SK-N-SH (cell line): Measurements from ENCODE around the gene ALDH18A1. TPM values are rescaled to one million over a fixed set of nuclear protein-coding genes. Genes with fewer than 3 reads are reported as not detected.

Experiments used
- CTCF ChIA-PET: fragments of 300-600, 350-600 bp; formaldehyde crosslinking; extraction: SDS; loops from one replicate; lab custom pipeline; 2021; lab: Yijun Ruan, JAX
- POLR2A ChIA-PET: fragments of 350-600 bp; sonication (Branson Sonifier 250); formaldehyde crosslinking; extraction: SDS; loops from one replicate; lab custom pipeline; 2020; ENCODE audit warnings: antibody characterized with exemption, inconsistent platforms; lab: Yijun Ruan, JAX
- DNase-seq: peaks from one replicate; pipeline ENCODE4 v3.0.0; 2012
- H2AFZ ChIP-seq: fragments of 200-600 bp; sonication (generic); 2 replicates; pipeline ENCODE4 v1.8.1; 2016; ENCODE audit warnings: antibody characterized with exemption, mild to moderate bottlenecking, low read depth
- H3F3A ChIP-seq: fragments of 200-600 bp; sonication (generic); replicated peaks from 2 replicates; pipeline ENCODE3; 2016; ENCODE audit warnings: antibody characterized with exemption, mild to moderate bottlenecking; ENCODE audit not compliant: insufficient read depth
- H3K27ac ChIP-seq, 2 experiments: fragments of 200-500 bp in 1 of 2; fragments of 200-600 bp in 1 of 2; sonication (Bioruptor generic) in 1 of 2; sonication (generic), shearing (Covaris generic) in 1 of 2; 2 replicates each; pipeline versions ENCODE4 v1.5.1 to v1.6.1; 2014 to 2016; ENCODE audit warnings: low read depth in 2 of 2, inconsistent platforms in 1 of 2, low read length in 1 of 2, mild to moderate bottlenecking in 1 of 2, mixed read lengths in 1 of 2
- H3K27me3 ChIP-seq: fragments of 200-600 bp; sonication (generic), shearing (Covaris generic); 2 replicates; pipeline ENCODE4 v1.6.1; 2016; ENCODE audit warnings: mixed run types; ENCODE audit not compliant: insufficient read depth
- H3K36me3 ChIP-seq, 2 experiments: fragments of 200-500 bp in 1 of 2; fragments of 200-600 bp in 1 of 2; sonication (Bioruptor generic) in 1 of 2; sonication (generic) in 1 of 2; replicated peaks in 1 of 2; 2 replicates each; pipeline versions ENCODE3 to v1.5.1; 2014 to 2016; ENCODE audit warnings: low read length in 1 of 2, mild to moderate bottlenecking in 1 of 2; ENCODE audit not compliant: insufficient read depth in 2 of 2, control insufficient read depth in 1 of 2
- H3K4me1 ChIP-seq, 2 experiments: fragments of 200-500 bp in 1 of 2; fragments of 200-600 bp in 1 of 2; sonication (Bioruptor generic) in 1 of 2; sonication (generic), shearing (Covaris generic) in 1 of 2; 2 replicates each; pipeline versions ENCODE4 v1.5.1 to v1.6.1; 2014 to 2016; ENCODE audit warnings: low read depth in 1 of 2, low read length in 1 of 2, mixed run types in 1 of 2; ENCODE audit not compliant: insufficient read depth in 2 of 2, control insufficient read depth in 1 of 2
- H3K4me2 ChIP-seq: fragments of 200-600 bp; sonication (generic), shearing (Covaris generic); 2 replicates; pipeline ENCODE4 v1.6.1; 2017; ENCODE audit warnings: mixed run types
- H3K4me3 ChIP-seq, 2 experiments: fragments of 200-500 bp in 1 of 2; fragments of 200-600 bp in 1 of 2; sonication (Bioruptor generic) in 1 of 2; sonication (generic), shearing (Covaris generic) in 1 of 2; 2 replicates each; pipeline versions ENCODE4 v1.5.1 to v1.8.1; 2014 to 2016; ENCODE audit warnings: low read depth in 2 of 2, inconsistent platforms in 1 of 2, low read length in 1 of 2, mild to moderate bottlenecking in 1 of 2, mixed read lengths in 1 of 2, moderate library complexity in 1 of 2
- H3K79me2 ChIP-seq: fragments of 200-600 bp; sonication (generic); 2 replicates; pipeline ENCODE4 v1.8.1; 2017; ENCODE audit warnings: mild to moderate bottlenecking; ENCODE audit not compliant: insufficient read depth
- H3K9ac ChIP-seq: fragments of 200-600 bp; sonication (generic); 2 replicates; pipeline ENCODE4 v1.6.1; 2017; ENCODE audit warnings: mixed run types
- H3K9me2 ChIP-seq: fragments of 200-600 bp; sonication (generic); 2 replicates; pipeline ENCODE4 v1.6.1; 2017; ENCODE audit warnings: mixed run types
- H3K9me3 ChIP-seq: fragments of 200-600 bp; sonication (generic); 2 replicates; pipeline ENCODE4 v1.6.1; 2017; ENCODE audit warnings: mixed run types, mild to moderate bottlenecking, moderate library complexity
- H4K20me1 ChIP-seq: fragments of 200-600 bp; sonication (generic); 2 replicates; pipeline ENCODE4 v1.6.1; 2017; ENCODE audit warnings: mild to moderate bottlenecking, mixed run types; ENCODE audit not compliant: insufficient read depth
- CHD2 ChIP-seq: fragments of 150-350 bp; IDR thresholded peaks from 2 replicates; pipeline ENCODE4 v1.6.1; 2018; ENCODE audit warnings: low read length; ENCODE audit not compliant: partially characterized antibody
- EP300 ChIP-seq, 2 experiments: IDR thresholded peaks; 2 replicates each; pipeline versions ENCODE4 v1.4.0 to v1.6.1; 2012; ENCODE audit warnings: borderline replicate concordance in 1 of 2, low read depth in 1 of 2, low read length in 1 of 2
- FOSL2 ChIP-seq: IDR thresholded peaks from 2 replicates; pipeline ENCODE4 v1.4.0; 2012; ENCODE audit warnings: low read depth, mild to moderate bottlenecking, moderate library complexity, borderline replicate concordance
- FOXJ3 ChIP-seq: sonication (generic); formaldehyde crosslinking; IDR thresholded peaks from 2 replicates; pipeline ENCODE4 v1.5.1; 2020; ENCODE audit warnings: mild to moderate bottlenecking, missing genetic modification reagents
- GABPA ChIP-seq: IDR thresholded peaks from 2 replicates; pipeline ENCODE4 v1.4.0; 2012; ENCODE audit warnings: low read depth, mild to moderate bottlenecking
- MAX ChIP-seq: IDR thresholded peaks from 2 replicates; pipeline ENCODE4 v1.4.0; 2012; ENCODE audit warnings: low read depth
- MXI1 ChIP-seq: IDR thresholded peaks from 2 replicates; pipeline ENCODE4 v1.6.1; 2012; ENCODE audit warnings: mild to moderate bottlenecking, low read depth, low read length, improper control_type of control experiment
- NRF1 ChIP-seq: IDR thresholded peaks from 2 replicates; pipeline ENCODE4 v1.6.1; 2012; ENCODE audit warnings: low read depth, mild to moderate bottlenecking, low read length
- PBX3 ChIP-seq: IDR thresholded peaks from 2 replicates; pipeline ENCODE4; 2012
- POLR2AphosphoS5 ChIP-seq: IDR thresholded peaks from 2 replicates; pipeline ENCODE4 v1.6.1; 2012; ENCODE audit warnings: low read depth, low read length
- SIN3A ChIP-seq: IDR thresholded peaks from 2 replicates; pipeline ENCODE4 v1.6.1; 2012; ENCODE audit warnings: low read depth, mild to moderate bottlenecking, low read length, moderate library complexity, borderline replicate concordance
- TAF1 ChIP-seq: IDR thresholded peaks from 2 replicates; pipeline ENCODE4 v1.6.1; 2012; ENCODE audit warnings: low read depth, mild to moderate bottlenecking, low read length, moderate library complexity, borderline replicate concordance
- TEAD4 ChIP-seq: IDR thresholded peaks from 2 replicates; pipeline ENCODE4 v1.4.0; 2012; ENCODE audit warnings: mild to moderate bottlenecking, borderline replicate concordance; ENCODE audit not compliant: insufficient read depth
- USF1 ChIP-seq: IDR thresholded peaks from 2 replicates; pipeline ENCODE4 v1.4.0; 2012; ENCODE audit warnings: low read depth, borderline replicate concordance
- ZBTB33 ChIP-seq: IDR thresholded peaks from 2 replicates; pipeline ENCODE4 v1.4.0; 2012; ENCODE audit warnings: low read depth, borderline replicate concordance
- WGBS: methylation state at CpG from one replicate; pipeline ENCODE4 v1.1.6; 2017; ENCODE audit warnings: low lambda C conversion rate; 5-methylcytosine and 5-hydroxymethylcytosine counted together
- polyA plus RNA-seq, 3 experiments: library from polyadenylated mRNA; depleted of rRNA; stranded (reverse); fragments of >200 nt; gene quantifications; 2 replicates each; pipeline ENCODE4 v1.2.3, GENCODE V29; 2012

ALDH18A1 gene
- 59.5 and 75.0 TPM in 2 replicates for polyA plus RNA-seq (2012; rRNA removed)
- polyA plus RNA-seq (2012; cell fraction: cytosol; rRNA removed) = 56.7 and 58.2 TPM in 2 replicates
- 45.0 and 71.3 TPM in 2 replicates for polyA plus RNA-seq (2012; cell fraction: nucleus; rRNA removed)

- Histone ChIP-seq H3K27ac (peak within 1 kb of the TSS; percentile 47 to 70), H3K9ac (peak within 1 kb of the TSS; percentile 75), H3K4me3 (peak within 1 kb of the TSS; percentile 72 to 83), H3K36me3 (peaks cover 8 to 15% of the 10 kb centered on the region in 2 experiments), H3K4me2 (peak within 1 kb of the TSS; percentile 74), H3K27me3 (no peaks in the 10 kb centered on the region), H3F3A (no peaks in the 10 kb centered on the region), H2AFZ (peak within 1 kb of the TSS; percentile 84), H3K4me1 (peaks cover 0 to 2% of the 10 kb centered on the region in 2 experiments; a peak in 2 of 4 replicates), H3K79me2 (peaks cover 48% of the 10 kb centered on the region), H3K9me3 (no peaks in the 10 kb centered on the region), H4K20me1 (no peaks in the 10 kb centered on the region), H3K9me2 (no peaks in the 10 kb centered on the region)
- CTCF ChIA-PET = interaction anchor here (1.1 to 1.4 kb wide), 2 partner anchors 37 to 226 kb away, joined by 3 read pairs; partner anchors contain the start of gene TCTN3
- peak; percentile 95 for DNase-seq
- POLR2A ChIA-PET = no interaction called here
- TF ChIP-seq MXI1 = peak; percentile 89
- peak; percentile 97 for TF ChIP-seq MAX
- TF ChIP-seq NRF1 = no peak
- TF ChIP-seq SIN3A = 0 out of 2 replicates have a peak, but pooled peaks have one; percentile 8
- TF ChIP-seq PBX3 = no peak
- TF ChIP-seq USF1 = peak; percentile 43; the same call in 1 of the 2 replicates
- TF ChIP-seq POLR2AphosphoS5 = peak; percentile 31
- 0 out of 2 replicates have a peak, but pooled peaks have one; percentile 14 for TF ChIP-seq GABPA
- no peak for TF ChIP-seq CHD2
- 0% methylated on average over 23 of the region's 83 CpGs for WGBS
These were observed at the start of gene ALDH18A1 for GRCh38 chr10:95656291-95657164. Gene ALDH18A1, minus strand, starts transcription at chr10:95656711. Its CDS starts 3,334 bp downstream, at chr10:95653377.

GRCh38 chr10:95698415-95698814 is 41.9 kb upstream of the ALDH18A1 start:
- H3K27me3 ChIP-seq = no peaks in the 10 kb centered on the region; the same call in 1 of the 2 replicates
- no peaks in the 10 kb centered on the region for H3K9me3 ChIP-seq
- DNase-seq = no peak
- H3K79me2 ChIP-seq = peaks cover 3% of the 10 kb centered on the region
- no peaks in the 10 kb centered on the region for H4K20me1 ChIP-seq
- H3K4me1 ChIP-seq = no peaks in the 10 kb centered on the region
- H3K9ac ChIP-seq = no peak overlapping the region
- TF ChIP-seq TEAD4 = no peak
- TF ChIP-seq FOSL2 = no peak
- no peak for TF ChIP-seq TAF1
- TF ChIP-seq FOXJ3 (CRISPR knock-in tag) = no peak
- TF ChIP-seq EP300 (IDR thresholded peaks at IDR 0.05; ENCODE audit: borderline replicate concordance in 1 of 2, low read depth in 1 of 2, low read length in 1 of 2) = no peak
- no peak for TF ChIP-seq MAX
- no peak for TF ChIP-seq ZBTB33
- TF ChIP-seq NRF1 = no peak
- H3K9me2 ChIP-seq = no peaks in the 10 kb centered on the region
- no peak overlapping the region for H3K27ac ChIP-seq
- H2AFZ ChIP-seq = no peak overlapping the region
- H3F3A ChIP-seq = no peaks in the 10 kb centered on the region
- H3K36me3 ChIP-seq = no peaks in the 10 kb centered on the region
- ChIA-PET CTCF (no interaction called here), POLR2A (no interaction called here)
- H3K4me2 ChIP-seq = no peak overlapping the region
- no peak overlapping the region for H3K4me3 ChIP-seq
- WGBS = 11% methylated on average over 2 of the region's 2 CpGs
